Karpas-422 (cell line): Measurements from ENCODE around the gene SUPT16H. TPM values are rescaled to one million over a fixed set of nuclear protein-coding genes. Genes with fewer than 3 reads are reported as not detected.

Source experiments
- DNase-seq: peaks from one replicate; pipeline ENCODE4 v3.0.0-alpha.2; 2015
- H2AFZ ChIP-seq: fragments of 200-600 bp; sonication (generic); 2 replicates; pipeline ENCODE4 v1.6.1; 2014; ENCODE audit warnings: antibody characterized with exemption, low read length, mixed read lengths
- H3K27ac ChIP-seq: fragments of 200-600 bp; sonication (generic); 2 replicates; pipeline ENCODE4 v1.5.1; 2014; ENCODE audit warnings: mild to moderate bottlenecking, low read length, moderate library complexity
- H3K27me3 ChIP-seq: fragments of 200-600 bp; sonication (generic); 2 replicates; pipeline ENCODE4 v1.6.1; 2014; ENCODE audit warnings: low read length, mixed read lengths
- H3K36me3 ChIP-seq: fragments of 200-600 bp; sonication (generic); 2 replicates; pipeline ENCODE4 v1.6.1; 2014; ENCODE audit warnings: low read length, mixed read lengths; ENCODE audit not compliant: insufficient read depth
- H3K4me1 ChIP-seq: fragments of 200-600 bp; sonication (generic); 2 replicates; pipeline ENCODE4 v1.6.1; 2014; ENCODE audit warnings: mild to moderate bottlenecking, low read length, mixed read lengths
- H3K4me2 ChIP-seq: fragments of 200-600 bp; sonication (generic); 2 replicates; pipeline ENCODE4 v1.6.1; 2014; ENCODE audit warnings: low read length, low read depth, mild to moderate bottlenecking; ENCODE audit not compliant: poor library complexity, severe bottlenecking
- H3K4me3 ChIP-seq: fragments of 200-600 bp; sonication (generic); 2 replicates; pipeline ENCODE4 v1.5.1; 2014; ENCODE audit warnings: mild to moderate bottlenecking, antibody characterized with exemption, low read length, mixed read lengths
- H3K79me2 ChIP-seq: fragments of 200-600 bp; sonication (generic); 2 replicates; pipeline ENCODE4 v1.6.1; 2014; ENCODE audit warnings: mild to moderate bottlenecking, low read length, mixed read lengths
- H3K9ac ChIP-seq: fragments of 200-600 bp; sonication (generic); 2 replicates; pipeline ENCODE4 v1.6.0; 2014; ENCODE audit warnings: low read length
- H3K9me2 ChIP-seq: fragments of 200-600 bp; sonication (generic), shearing (Covaris generic); replicated peaks from 2 replicates; pipeline ENCODE4 v1.6.0; 2014; ENCODE audit warnings: mild to moderate bottlenecking, low read length, moderate library complexity; ENCODE audit not compliant: insufficient read depth
- H3K9me3 ChIP-seq: fragments of 300-700, 200-600 bp; sonication (generic); 2 replicates; pipeline ENCODE4 v1.6.1; 2014; ENCODE audit warnings: low read length, mixed read lengths
- H4K20me1 ChIP-seq: fragments of 200-600 bp; sonication (generic); 2 replicates; pipeline ENCODE4 v1.6.1; 2014; ENCODE audit warnings: mild to moderate bottlenecking, antibody characterized with exemption, low read length, low read depth; ENCODE audit not compliant: insufficient read depth
- total RNA-seq: library from RNA; depleted of rRNA; stranded (reverse); fragments of >200 nt; shearing (Covaris generic); gene quantifications from 2 replicates; pipeline ENCODE4 v1.2.3, GENCODE V29; 2014; ENCODE audit warnings: low replicate concordance

SUPT16H gene
- total RNA-seq, 1 experiment from 2014 or later: 102 TPM

- H4K20me1 ChIP-seq: no peaks in the 10 kb centered on the region
- no peaks in the 10 kb centered on the region for H3K4me1 ChIP-seq
- H3K4me3 ChIP-seq: no peak overlapping the region
- no peak overlapping the region for H3K9ac ChIP-seq
- peaks cover 91% of the 10 kb centered on the region for H3K36me3 ChIP-seq
- H3K79me2 ChIP-seq: peaks cover 10% of the 10 kb centered on the region; the same call in 1 of the 2 replicates
- H3K27me3 ChIP-seq: no peaks in the 10 kb centered on the region
- H3K27ac ChIP-seq: no peak overlapping the region
- no peak overlapping the region for H2AFZ ChIP-seq
- DNase-seq: no peak
- H3K9me2 ChIP-seq: no peaks in the 10 kb centered on the region
- H3K9me3 ChIP-seq: no peaks in the 10 kb centered on the region
- no peak overlapping the region for H3K4me2 ChIP-seq
Measured at GRCh38 chr14:21406213-21406612, 22.4 kb upstream of the SUPT16H start.

GRCh38 chr14:21405097-21405496 is 21.3 kb upstream of the SUPT16H start:
- Histone ChIP-seq H3K27ac (no peak overlapping the region), H3K36me3 (peaks cover 91% of the 10 kb centered on the region), H2AFZ (no peak overlapping the region), H4K20me1 (no peaks in the 10 kb centered on the region), H3K27me3 (no peaks in the 10 kb centered on the region), H3K9me3 (no peaks in the 10 kb centered on the region), H3K9me2 (no peaks in the 10 kb centered on the region), H3K9ac (no peak overlapping the region), H3K4me3 (no peak overlapping the region), H3K4me1 (no peaks in the 10 kb centered on the region), H3K4me2 (no peak overlapping the region), H3K79me2 (peaks cover 9% of the 10 kb centered on the region; the same call in 1 of the 2 replicates)
- DNase-seq: no peak

GRCh38 chr14:21399311-21399870 is 15.6 kb upstream of the SUPT16H start:
- Histone ChIP-seq H3K79me2 (peaks cover 11% of the 10 kb centered on the region; the same call in 1 of the 2 replicates), H3K4me3 (no peak overlapping the region), H3K9me3 (no peaks in the 10 kb centered on the region), H3K9ac (no peak overlapping the region), H3K27me3 (no peaks in the 10 kb centered on the region), H3K27ac (no peak overlapping the region), H3K4me1 (no peaks in the 10 kb centered on the region), H4K20me1 (0 out of 2 replicates have a peak, but pooled peaks cover 7% of the 10 kb centered on the region), H2AFZ (no peak overlapping the region), H3K36me3 (peaks cover 83% of the 10 kb centered on the region), H3K9me2 (no peaks in the 10 kb centered on the region), H3K4me2 (no peak overlapping the region)
- DNase-seq: no peak

GRCh38 chr14:21398901-21399300 is 15.1 kb upstream of the SUPT16H start:
- Histone ChIP-seq H3K27me3 (no peaks in the 10 kb centered on the region), H3K27ac (no peak overlapping the region), H3K4me1 (no peaks in the 10 kb centered on the region), H3K9me3 (no peaks in the 10 kb centered on the region), H2AFZ (no peak overlapping the region), H4K20me1 (0 out of 2 replicates have a peak, but pooled peaks cover 7% of the 10 kb centered on the region), H3K79me2 (peaks cover 11% of the 10 kb centered on the region; the same call in 1 of the 2 replicates), H3K9me2 (no peaks in the 10 kb centered on the region), H3K9ac (no peak overlapping the region), H3K4me2 (no peak overlapping the region), H3K36me3 (peaks cover 86% of the 10 kb centered on the region), H3K4me3 (no peak overlapping the region)
- DNase-seq: no peak

GRCh38 chr14:21395450-21395849 is 11.6 kb upstream of the SUPT16H start:
- peaks cover 87% of the 10 kb centered on the region for H3K36me3 ChIP-seq
- H3K27ac ChIP-seq: no peak overlapping the region
- H3K9ac ChIP-seq: no peak overlapping the region
- H3K4me1 ChIP-seq: no peaks in the 10 kb centered on the region
- no peak overlapping the region for H2AFZ ChIP-seq
- no peak overlapping the region for H3K4me2 ChIP-seq
- H3K27me3 ChIP-seq: no peaks in the 10 kb centered on the region
- H3K4me3 ChIP-seq: no peak overlapping the region
- peaks cover 11% of the 10 kb centered on the region; the same call in 1 of the 2 replicates for H3K79me2 ChIP-seq
- no peaks in the 10 kb centered on the region for H3K9me2 ChIP-seq
- 0 out of 2 replicates have a peak, but pooled peaks cover 7% of the 10 kb centered on the region for H4K20me1 ChIP-seq
- no peaks in the 10 kb centered on the region for H3K9me3 ChIP-seq
- DNase-seq: no peak

GRCh38 chr14:21385188-21385904 is 1.5 kb upstream of the SUPT16H start:
- peak; percentile 71 for DNase-seq
- Histone ChIP-seq H3K4me2 (peak overlapping the region; percentile 85), H3K36me3 (peaks cover 47% of the 10 kb centered on the region), H3K9me2 (no peaks in the 10 kb centered on the region), H3K9me3 (no peaks in the 10 kb centered on the region), H4K20me1 (peaks cover 7% of the 10 kb centered on the region), H3K27ac (peak overlapping the region; percentile 74), H3K4me1 (peaks cover 42% of the 10 kb centered on the region), H3K9ac (peak overlapping the region; percentile 87), H3K79me2 (peaks cover 35% of the 10 kb centered on the region), H2AFZ (no peak overlapping the region), H3K4me3 (peak overlapping the region; percentile 83), H3K27me3 (no peaks in the 10 kb centered on the region)

GRCh38 chr14:21384494-21384851 is 654 bp upstream of the SUPT16H start:
- no peaks in the 10 kb centered on the region for H3K27me3 ChIP-seq
- H3K9me2 ChIP-seq: no peaks in the 10 kb centered on the region
- DNase-seq: no peak
- peak overlapping the region; percentile 87 for H3K9ac ChIP-seq
- H3K4me2 ChIP-seq: peak overlapping the region; percentile 85
- peaks cover 44% of the 10 kb centered on the region for H3K4me1 ChIP-seq
- H4K20me1 ChIP-seq: peaks cover 14% of the 10 kb centered on the region
- peak overlapping the region; percentile 83 for H3K4me3 ChIP-seq
- H3K36me3 ChIP-seq: peaks cover 43% of the 10 kb centered on the region
- H2AFZ ChIP-seq: peak overlapping the region; percentile 39; the same call in 1 of the 2 replicates
- H3K27ac ChIP-seq: peak overlapping the region; percentile 74
- no peaks in the 10 kb centered on the region for H3K9me3 ChIP-seq
- peaks cover 44% of the 10 kb centered on the region for H3K79me2 ChIP-seq
